HL-60 (cell line): ENCODE data around the gene TBCK.

ENCODE experiments used
- POLR2AphosphoS5 ChIP-seq: IDR thresholded peaks from 2 replicates; pipeline ENCODE4 v1.6.1; 2012; ENCODE audit warnings: low read depth
- TF ChIP-seq, protein P1 (sequence below): IDR thresholded peaks from one replicate; pipeline ENCODE4 v1.5.1; 2011; ENCODE audit warnings: low read length, control low read depth, inconsistent platforms; ENCODE audit not compliant: insufficient read depth

DNA sequence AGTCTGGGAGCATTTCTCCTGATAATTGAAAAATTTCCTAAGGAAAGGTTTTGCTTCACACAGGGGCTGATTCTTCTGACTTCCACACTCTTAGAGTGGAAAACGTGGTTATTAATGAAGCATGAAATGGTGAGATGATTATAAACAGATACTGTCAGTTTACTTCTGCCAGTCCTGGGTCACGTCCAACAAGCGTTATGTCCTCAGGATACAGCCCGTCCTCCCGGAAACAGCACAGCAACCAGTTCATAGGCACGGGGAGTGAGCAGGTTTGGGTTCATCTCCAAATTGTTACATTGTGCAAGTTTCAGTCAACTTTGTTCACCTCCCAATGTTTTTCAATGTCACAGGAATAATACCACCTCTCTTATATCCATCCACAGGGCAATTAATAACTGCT is 321.9 kb downstream of the TBCK start:
- TF ChIP-seq, protein P1, sequence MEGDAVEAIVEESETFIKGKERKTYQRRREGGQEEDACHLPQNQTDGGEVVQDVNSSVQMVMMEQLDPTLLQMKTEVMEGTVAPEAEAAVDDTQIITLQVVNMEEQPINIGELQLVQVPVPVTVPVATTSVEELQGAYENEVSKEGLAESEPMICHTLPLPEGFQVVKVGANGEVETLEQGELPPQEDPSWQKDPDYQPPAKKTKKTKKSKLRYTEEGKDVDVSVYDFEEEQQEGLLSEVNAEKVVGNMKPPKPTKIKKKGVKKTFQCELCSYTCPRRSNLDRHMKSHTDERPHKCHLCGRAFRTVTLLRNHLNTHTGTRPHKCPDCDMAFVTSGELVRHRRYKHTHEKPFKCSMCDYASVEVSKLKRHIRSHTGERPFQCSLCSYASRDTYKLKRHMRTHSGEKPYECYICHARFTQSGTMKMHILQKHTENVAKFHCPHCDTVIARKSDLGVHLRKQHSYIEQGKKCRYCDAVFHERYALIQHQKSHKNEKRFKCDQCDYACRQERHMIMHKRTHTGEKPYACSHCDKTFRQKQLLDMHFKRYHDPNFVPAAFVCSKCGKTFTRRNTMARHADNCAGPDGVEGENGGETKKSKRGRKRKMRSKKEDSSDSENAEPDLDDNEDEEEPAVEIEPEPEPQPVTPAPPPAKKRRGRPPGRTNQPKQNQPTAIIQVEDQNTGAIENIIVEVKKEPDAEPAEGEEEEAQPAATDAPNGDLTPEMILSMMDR, result no peak
- no peak for TF ChIP-seq POLR2AphosphoS5
